ENCODE results near the gene TNS1.

Gene TNS1

DNA sequence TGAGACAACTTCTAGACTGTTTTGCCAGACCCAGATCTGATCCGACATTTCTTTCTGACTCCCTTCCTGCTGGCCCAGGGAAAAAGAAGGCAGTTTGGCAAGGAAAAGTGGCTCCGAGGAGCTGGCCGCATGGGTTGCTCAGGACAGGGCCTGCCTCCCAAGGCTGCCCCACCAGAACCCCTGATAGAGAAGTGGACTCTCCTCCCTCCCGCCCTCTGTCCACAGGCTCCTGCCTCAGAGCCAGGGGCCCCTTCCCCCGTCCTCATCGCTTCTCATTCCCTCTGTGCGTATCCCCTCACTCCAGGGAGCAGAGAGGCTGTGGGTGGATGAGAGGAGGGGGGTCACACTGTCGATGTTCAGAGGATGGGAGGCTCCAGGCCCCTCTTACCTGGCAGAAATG, 110.2 kb downstream of the TNS1 start:
- no peak for DNase-seq

GRCh38 chr2:217890445-217890844, 112.3 kb downstream of the TNS1 start:
- no peak for DNase-seq

GRCh38 chr2:217889656-217890055, 113.1 kb downstream of the TNS1 start:
- DNase-seq = no peak

GRCh38 chr2:217887841-217888701, 114.7 kb downstream of the TNS1 start:
- DNase-seq = no peak

- DNase-seq = no peak
These were observed 116.0 kb downstream of the TNS1 start for GRCh38 chr2:217886720-217887309.

DNA sequence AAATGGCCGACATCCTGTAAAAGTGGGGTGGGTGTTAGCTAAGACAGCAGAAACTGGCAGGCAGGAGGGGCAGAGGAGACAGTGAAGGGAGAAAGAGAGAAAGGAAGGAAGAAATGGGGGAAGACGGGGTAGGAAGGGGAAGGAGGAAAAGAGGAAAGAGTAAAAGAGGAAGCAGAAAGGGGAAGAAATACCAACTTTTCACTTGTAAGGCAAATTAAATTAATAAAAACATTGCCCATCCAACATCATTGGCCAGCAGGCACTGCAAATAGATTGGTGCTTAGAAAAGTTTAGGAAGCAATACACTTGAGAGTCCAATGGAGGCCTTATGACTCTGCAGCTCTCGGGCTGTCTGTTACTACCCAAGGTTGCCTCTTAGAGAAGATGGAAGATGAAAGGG, 116.7 kb downstream of the TNS1 start:
- no peak for DNase-seq

DNA sequence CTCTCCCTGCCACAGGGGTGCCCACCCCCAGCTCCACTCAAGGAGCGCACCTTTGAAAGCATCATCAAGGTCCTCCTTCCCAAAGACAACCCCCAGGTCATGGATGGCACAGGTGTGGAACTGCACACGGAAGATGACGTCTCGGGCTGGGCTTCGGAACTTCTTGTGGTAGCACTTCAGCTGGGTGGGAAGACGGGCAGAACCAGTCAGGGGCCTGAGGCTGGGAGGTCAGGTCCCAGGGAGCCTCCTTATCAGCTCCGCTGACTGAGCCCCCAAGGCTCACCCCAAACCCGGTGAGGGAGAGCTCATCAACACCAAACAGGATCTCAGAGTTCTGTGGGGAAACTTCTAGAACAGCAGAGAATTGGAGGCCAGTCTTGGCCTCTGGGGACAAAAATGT, 117.8 kb downstream of the TNS1 start:
- DNase-seq = no peak

- DNase-seq = no peak
These were observed 121.9 kb downstream of the TNS1 start for GRCh38 chr2:217880891-217881290.

DNA sequence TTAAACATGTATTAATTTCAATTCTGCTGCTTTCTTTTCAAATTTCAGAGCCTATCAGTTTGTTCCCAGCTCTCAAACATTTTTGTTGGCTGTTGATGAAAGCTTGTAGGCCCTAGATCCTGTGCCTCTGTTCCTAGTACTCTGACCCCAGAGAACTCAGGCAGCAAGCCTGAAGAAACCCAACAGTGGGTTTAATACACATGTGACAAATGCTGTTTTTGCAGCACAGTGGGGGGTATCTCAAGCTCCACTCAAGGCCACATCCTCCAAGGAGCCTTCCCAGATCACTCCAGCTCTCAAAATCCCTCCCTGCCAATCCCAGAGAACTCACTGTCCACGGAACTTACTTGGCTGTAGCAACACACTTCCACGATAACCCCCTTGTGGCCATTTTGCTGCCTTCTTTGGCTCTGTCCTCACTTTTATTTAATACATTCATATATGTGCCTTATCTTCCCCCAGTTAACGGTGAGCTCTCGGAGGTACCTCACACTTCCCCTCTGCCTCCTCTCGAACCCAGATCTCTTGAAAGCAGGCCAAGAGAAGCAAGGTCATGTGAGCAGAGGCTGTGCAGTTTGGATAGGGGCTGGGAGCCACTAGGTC, 122.4 kb downstream of the TNS1 start:
- no peak for DNase-seq

GRCh38 chr2:217878915-217879590, 123.7 kb downstream of the TNS1 start:
- no peak for DNase-seq

DNA sequence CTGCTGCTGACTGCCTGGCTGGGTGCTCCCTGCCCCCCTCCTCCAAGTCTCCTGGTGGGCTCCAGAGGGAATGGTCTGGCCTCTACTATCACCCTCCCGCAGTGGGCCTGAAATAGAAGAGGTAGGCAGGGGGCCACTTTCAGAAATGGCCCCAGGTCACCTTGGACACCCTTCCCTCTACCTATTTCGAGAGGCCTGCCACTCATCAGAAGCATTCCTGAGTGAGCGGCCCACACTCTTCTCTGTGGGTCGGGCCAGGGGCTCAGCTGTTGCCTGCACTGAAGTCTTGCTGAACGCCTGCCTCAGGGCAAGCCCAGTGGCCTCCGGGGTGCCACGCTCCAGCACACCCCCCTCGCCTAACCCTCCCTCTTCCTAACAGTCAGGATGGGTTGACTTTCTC, 124.9 kb downstream of the TNS1 start:
- DNase-seq = no peak

GRCh38 chr2:217876253-217876570, 126.6 kb downstream of the TNS1 start:
- no peak for DNase-seq

GRCh38 chr2:217875556-217876252, 127.1 kb downstream of the TNS1 start:
- no peak for DNase-seq

DNA sequence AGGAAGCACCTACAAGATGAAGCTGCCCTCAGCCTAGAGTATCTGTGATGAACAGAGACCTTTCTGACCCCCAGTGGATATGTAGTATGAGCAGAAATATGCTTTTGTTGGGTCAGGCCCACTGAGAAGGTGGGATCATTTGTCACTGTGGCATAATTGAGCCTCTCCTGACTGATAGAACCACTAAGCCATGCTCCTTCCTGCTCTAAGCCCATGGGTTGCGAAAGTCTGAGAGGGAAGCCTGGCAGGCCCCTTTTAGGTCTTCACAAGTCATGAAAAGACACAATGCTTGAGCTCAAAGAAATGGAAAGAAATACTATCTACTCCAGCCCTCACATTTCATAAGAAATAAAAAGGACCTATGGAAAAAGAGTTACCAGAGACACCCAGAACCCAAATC, 127.7 kb downstream of the TNS1 start:
- DNase-seq = no peak

- no peak for DNase-seq
These were observed 129.4 kb downstream of the TNS1 start for GRCh38 chr2:217873371-217873770.

GRCh38 chr2:217872319-217872718, 130.5 kb downstream of the TNS1 start:
- no peak for DNase-seq

- DNase-seq = no peak
These were observed 132.2 kb downstream of the TNS1 start for GRCh38 chr2:217870528-217871011.

- no peak for DNase-seq
These were observed 133.9 kb downstream of the TNS1 start for GRCh38 chr2:217868911-217869334.

GRCh38 chr2:217868265-217868892, 134.4 kb downstream of the TNS1 start:
- DNase-seq = no peak

GRCh38 chr2:217866457-217866856, 136.3 kb downstream of the TNS1 start:
- DNase-seq = no peak

- no peak for DNase-seq
These were observed 137.6 kb downstream of the TNS1 start for GRCh38 chr2:217864963-217865772.
